Caco-2 (cell line): ENCODE measurements around the gene FRMD4A. TPM values are rescaled to one million over a fixed set of nuclear protein-coding genes. Genes with fewer than 3 reads are reported as not detected.

Experiments
- BruUV-seq: library from RNA; stranded (reverse); fragments of 400-500 nt; replicated peaks from 2 replicates; lab custom pipeline; 2021; lab: Mats Ljungman, UMichigan
- CTCF ChIA-PET: fragments of 300-600 bp; sonication (Branson Sonifier 250); formaldehyde crosslinking; loops from one replicate; lab custom pipeline; 2022; ENCODE audit warnings: antibody characterized with exemption; lab: Charles Lee
- POLR2A ChIA-PET: fragments of 300-600 bp; sonication (Branson Sonifier 250); formaldehyde crosslinking; loops from one replicate; lab custom pipeline; 2022; ENCODE audit warnings: antibody characterized with exemption; lab: Charles Lee
- DNase-seq, 2 experiments: peaks; one replicate each; pipeline versions ENCODE4 v3.0.0 to v3.0.0-alpha.2; 2020 to 2022
- H3K27me3 ChIP-seq: replicated peaks from 2 replicates; pipeline ENCODE4 v1.6.0; 2011; ENCODE audit warnings: low read length; ENCODE audit not compliant: control insufficient read depth, insufficient read depth
- H3K36me3 ChIP-seq: 2 replicates; pipeline ENCODE4 v1.5.1; 2011; ENCODE audit warnings: low read length; ENCODE audit not compliant: control insufficient read depth, insufficient read depth
- H3K4me1 ChIP-seq: fragments of 250-450 bp; sonication (Bioruptor Pico); 2 replicates; pipeline ENCODE4 v1.5.1; 2020; ENCODE audit warnings: mild to moderate bottlenecking
- H3K4me3 ChIP-seq: 2 replicates; pipeline ENCODE4 v1.5.1; 2011; ENCODE audit warnings: low read depth, mild to moderate bottlenecking, control low read depth, low read length
- H3K9me3 ChIP-seq: fragments of 250-450 bp; sonication (Bioruptor Pico); 2 replicates; pipeline ENCODE4 v1.5.1; 2020; ENCODE audit warnings: mild to moderate bottlenecking, moderate library complexity
- H3K27ac Mint-ChIP-seq: one replicate; pipeline ENCODE4 v1.8.0; 2022; ENCODE audit warnings: mixed read lengths; ENCODE audit not compliant: unreplicated experiment
- H3K27me3 Mint-ChIP-seq: one replicate; pipeline ENCODE4 v1.8.0; 2022; ENCODE audit warnings: mixed read lengths; ENCODE audit not compliant: insufficient read depth, unreplicated experiment
- H3K36me3 Mint-ChIP-seq: one replicate; pipeline ENCODE4 v1.8.0; 2022; ENCODE audit warnings: mild to moderate bottlenecking, mixed read lengths; ENCODE audit not compliant: insufficient read depth, unreplicated experiment
- H3K4me1 Mint-ChIP-seq: one replicate; pipeline ENCODE4 v1.8.0; 2022; ENCODE audit warnings: low read depth, mixed read lengths; ENCODE audit not compliant: unreplicated experiment
- H3K4me3 Mint-ChIP-seq: one replicate; pipeline ENCODE4 v1.8.0; 2022; ENCODE audit warnings: mild to moderate bottlenecking, moderate library complexity, mixed read lengths; ENCODE audit not compliant: unreplicated experiment
- H3K9me3 Mint-ChIP-seq: one replicate; pipeline ENCODE4 v1.8.0; 2022; ENCODE audit warnings: mixed read lengths; ENCODE audit not compliant: unreplicated experiment
- intact Hi-C: fragments of 100-400 bp; cut with micrococcal nuclease; formaldehyde crosslinking; loops from one replicate; pipeline ENCODE4 v1.10.0; 2022; ENCODE audit not compliant: unreplicated experiment
- total RNA-seq: library from RNA; stranded (reverse); gene quantifications from 2 replicates; pipeline ENCODE4 v1.2.3, GENCODE V29; 2022
- TF ChIP-seq, protein P1 (sequence below), 2 experiments: fragments of 200-600 bp in 1 of 2; IDR thresholded peaks; 1 replicate in 1 of 2; 2 replicates in 1 of 2; pipeline versions ENCODE4 v1.5.1 to v1.8.0; 2011 to 2022; ENCODE audit warnings: antibody characterized with exemption in 1 of 2, control low read depth in 1 of 2, inconsistent platforms in 1 of 2, low read depth in 1 of 2, low read length in 1 of 2, mild to moderate bottlenecking in 1 of 2, moderate library complexity in 1 of 2; ENCODE audit not compliant: insufficient read depth in 1 of 2, severe bottlenecking in 1 of 2, unreplicated experiment in 1 of 2

FRMD4A gene
- total RNA-seq, 1 experiment from 2014 or later: 52.1 TPM

DNA sequence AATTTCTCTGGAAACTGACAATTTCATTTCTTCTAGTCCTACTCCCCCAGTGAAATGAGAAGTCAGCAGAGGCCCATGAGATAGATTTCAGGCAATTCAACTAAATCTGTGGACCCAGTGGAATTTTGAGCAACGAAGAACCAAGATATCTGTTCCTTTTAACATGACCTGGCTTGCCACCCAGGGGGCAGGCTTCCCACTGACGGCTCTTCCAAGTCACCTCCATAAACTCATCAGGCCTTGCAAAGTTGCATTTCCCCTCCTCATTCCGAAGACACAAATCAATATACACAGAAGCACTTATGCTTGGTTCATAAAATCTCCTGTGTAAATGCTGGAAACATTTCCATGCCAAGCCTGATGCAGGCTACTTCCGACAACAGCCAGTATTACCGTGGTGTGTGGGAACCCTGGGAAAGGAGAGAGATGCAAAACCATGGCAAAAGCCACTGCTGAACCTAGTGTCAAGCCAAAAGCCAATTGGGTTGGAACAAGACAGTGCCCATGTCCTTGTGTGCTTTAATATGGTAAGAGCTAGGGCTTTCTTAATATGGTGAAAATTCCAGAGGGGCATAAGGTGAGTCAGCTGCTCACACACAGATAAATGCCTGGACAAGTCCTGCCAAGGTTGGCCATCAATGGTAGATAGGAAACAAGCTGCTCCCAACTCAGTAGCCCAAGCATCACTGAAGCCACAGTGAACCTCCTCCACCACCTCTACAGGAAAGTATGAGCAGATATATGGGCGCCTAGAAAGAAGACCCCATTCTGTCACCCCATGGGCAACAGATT, 1.6 kb downstream of the FRMD4A start:
- no peaks in the 10 kb centered on the region for H3K36me3 ChIP-seq
- no peaks in the 10 kb centered on the region for H3K4me1 Mint-ChIP-seq
- CTCF ChIA-PET: interaction anchor here (1.2 kb wide), 1 partner anchor 28 kb away, joined by 3 read pairs; no protein-coding TSS in a partner anchor
- no peaks in the 10 kb centered on the region for H3K4me1 ChIP-seq
- BruUV-seq: no TSS peak
- H3K9me3 Mint-ChIP-seq: no peaks in the 10 kb centered on the region
- no peak overlapping the region for H3K27ac Mint-ChIP-seq
- POLR2A ChIA-PET: no interaction called here
- no peak for DNase-seq
- no peaks in the 10 kb centered on the region for H3K36me3 Mint-ChIP-seq
- no peak overlapping the region for H3K4me3 Mint-ChIP-seq
- H3K4me3 ChIP-seq: no peak overlapping the region
- intact Hi-C loops: no loop called here
- H3K9me3 ChIP-seq: no peaks in the 10 kb centered on the region
- peaks cover 20% of the 10 kb centered on the region for H3K27me3 Mint-ChIP-seq
- TF ChIP-seq, protein P1, sequence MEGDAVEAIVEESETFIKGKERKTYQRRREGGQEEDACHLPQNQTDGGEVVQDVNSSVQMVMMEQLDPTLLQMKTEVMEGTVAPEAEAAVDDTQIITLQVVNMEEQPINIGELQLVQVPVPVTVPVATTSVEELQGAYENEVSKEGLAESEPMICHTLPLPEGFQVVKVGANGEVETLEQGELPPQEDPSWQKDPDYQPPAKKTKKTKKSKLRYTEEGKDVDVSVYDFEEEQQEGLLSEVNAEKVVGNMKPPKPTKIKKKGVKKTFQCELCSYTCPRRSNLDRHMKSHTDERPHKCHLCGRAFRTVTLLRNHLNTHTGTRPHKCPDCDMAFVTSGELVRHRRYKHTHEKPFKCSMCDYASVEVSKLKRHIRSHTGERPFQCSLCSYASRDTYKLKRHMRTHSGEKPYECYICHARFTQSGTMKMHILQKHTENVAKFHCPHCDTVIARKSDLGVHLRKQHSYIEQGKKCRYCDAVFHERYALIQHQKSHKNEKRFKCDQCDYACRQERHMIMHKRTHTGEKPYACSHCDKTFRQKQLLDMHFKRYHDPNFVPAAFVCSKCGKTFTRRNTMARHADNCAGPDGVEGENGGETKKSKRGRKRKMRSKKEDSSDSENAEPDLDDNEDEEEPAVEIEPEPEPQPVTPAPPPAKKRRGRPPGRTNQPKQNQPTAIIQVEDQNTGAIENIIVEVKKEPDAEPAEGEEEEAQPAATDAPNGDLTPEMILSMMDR (IDR thresholded peaks at IDR 0.05; ENCODE audit: insufficient read depth in 1 of 2, low read depth in 1 of 2, low read length in 1 of 2, severe bottlenecking in 1 of 2, unreplicated experiment in 1 of 2): no peak
- H3K27me3 ChIP-seq: no peaks in the 10 kb centered on the region

DNA sequence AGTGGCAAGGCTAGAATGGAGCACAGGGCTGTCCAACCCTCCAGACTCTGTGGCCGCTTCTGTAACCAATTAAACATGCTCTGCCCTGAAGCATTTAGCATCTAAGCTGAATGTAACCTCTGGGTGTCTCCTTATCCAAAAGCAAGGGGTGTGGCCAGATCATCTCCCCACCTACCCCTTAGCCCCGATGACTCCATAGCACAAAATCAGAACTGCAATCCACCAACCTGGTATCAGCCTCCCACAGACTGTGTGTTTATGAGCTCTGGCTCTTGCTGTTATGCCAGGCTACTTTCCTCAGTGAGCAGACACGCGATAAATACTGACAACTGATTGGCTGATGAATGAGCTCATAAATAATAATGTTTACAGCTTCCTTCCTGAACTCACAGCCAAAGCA, 3.2 kb downstream of the FRMD4A start:
- CTCF ChIA-PET: no interaction called here
- no peak overlapping the region for H3K4me3 Mint-ChIP-seq
- no peaks in the 10 kb centered on the region for H3K27me3 ChIP-seq
- no peaks in the 10 kb centered on the region for H3K36me3 ChIP-seq
- H3K4me1 ChIP-seq: no peaks in the 10 kb centered on the region
- TF ChIP-seq, protein P1 (IDR thresholded peaks at IDR 0.05; ENCODE audit: insufficient read depth in 1 of 2, low read depth in 1 of 2, low read length in 1 of 2, severe bottlenecking in 1 of 2, unreplicated experiment in 1 of 2): no peak
- no peaks in the 10 kb centered on the region for H3K9me3 ChIP-seq
- H3K4me1 Mint-ChIP-seq: no peaks in the 10 kb centered on the region
- DNase-seq: no peak
- H3K9me3 Mint-ChIP-seq: no peaks in the 10 kb centered on the region
- no peak overlapping the region for H3K27ac Mint-ChIP-seq
- no peak overlapping the region for H3K4me3 ChIP-seq
- POLR2A ChIA-PET: no interaction called here
- H3K27me3 Mint-ChIP-seq: peaks cover 8% of the 10 kb centered on the region
- BruUV-seq: no TSS peak
- H3K36me3 Mint-ChIP-seq: no peaks in the 10 kb centered on the region
- intact Hi-C loops: no loop called here

DNA sequence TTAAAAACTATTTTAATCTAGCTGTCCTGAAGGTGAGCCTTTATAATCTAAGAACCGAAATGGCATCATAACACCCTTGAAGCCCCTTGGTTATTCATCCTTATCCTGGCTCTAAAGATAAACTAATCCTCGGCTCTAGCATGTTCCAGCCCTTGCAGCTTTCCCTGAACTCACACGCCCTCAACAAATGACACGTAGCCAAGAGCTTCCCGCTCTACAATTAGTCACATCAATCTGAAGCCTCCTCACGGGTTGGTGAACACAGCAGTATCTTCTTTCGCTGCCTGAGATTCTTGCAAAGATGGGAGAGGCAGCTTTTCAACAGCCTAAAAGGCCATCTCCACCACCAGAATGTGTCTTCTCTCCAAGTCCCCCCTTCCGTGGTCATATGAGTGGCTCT, 4.1 kb downstream of the FRMD4A start:
- Histone ChIP-seq H3K36me3 (no peaks in the 10 kb centered on the region), H3K4me1 (no peaks in the 10 kb centered on the region), H3K9me3 (no peaks in the 10 kb centered on the region), H3K4me3 (no peak overlapping the region), H3K27me3 (no peaks in the 10 kb centered on the region)
- DNase-seq: no peak
- ChIA-PET CTCF (no interaction called here), POLR2A (no interaction called here)
- Mint-ChIP-seq H3K27me3 (peaks cover 7% of the 10 kb centered on the region), H3K4me3 (no peak overlapping the region), H3K27ac (no peak overlapping the region), H3K9me3 (no peaks in the 10 kb centered on the region), H3K36me3 (no peaks in the 10 kb centered on the region), H3K4me1 (no peaks in the 10 kb centered on the region)
- intact Hi-C loops: no loop called here
- no TSS peak for BruUV-seq
- TF ChIP-seq, protein P1 (IDR thresholded peaks at IDR 0.05; ENCODE audit: insufficient read depth in 1 of 2, low read depth in 1 of 2, low read length in 1 of 2, severe bottlenecking in 1 of 2, unreplicated experiment in 1 of 2): no peak
